Measurements from ENCODE around the gene UBALD1.

Gene UBALD1

DNA sequence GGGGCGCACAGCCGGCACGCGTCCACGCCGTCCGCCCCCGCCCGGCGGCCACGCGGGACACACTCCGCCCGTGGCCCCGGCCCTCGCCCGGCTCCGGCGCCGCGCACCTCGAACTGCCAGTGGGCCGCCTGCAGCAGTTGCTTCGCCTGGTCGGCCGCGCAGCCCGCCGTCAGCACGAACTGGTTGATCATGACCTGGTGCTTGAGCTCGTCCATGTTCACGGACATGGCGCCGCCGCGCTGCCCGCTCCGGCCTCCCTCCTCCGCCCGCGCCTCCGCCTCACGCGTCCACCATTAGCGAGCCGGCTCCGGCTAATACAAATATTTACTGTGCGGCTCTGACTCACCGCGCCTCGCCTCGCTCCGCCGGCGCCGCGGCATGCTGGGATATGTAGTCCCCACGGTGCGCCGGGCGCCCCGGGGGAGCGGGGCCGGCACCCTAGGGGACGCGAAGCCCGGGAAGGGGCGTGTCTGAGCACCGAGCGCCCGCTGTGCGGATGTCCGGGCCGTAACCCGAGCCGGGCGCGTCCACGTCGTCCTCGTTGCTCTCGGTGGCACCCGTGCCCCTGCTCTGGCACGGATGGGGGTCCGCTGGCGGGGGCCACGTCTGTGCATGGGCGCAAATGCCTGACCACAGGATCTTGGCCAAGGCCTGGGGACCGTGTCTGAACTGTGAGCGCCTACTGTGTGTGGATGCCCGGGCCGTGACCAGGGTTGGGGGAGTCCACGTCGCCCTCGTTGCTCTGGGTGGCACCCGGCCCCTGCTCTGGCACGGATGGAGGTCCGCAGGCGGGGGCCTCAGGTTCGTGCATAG, at the start of gene UBALD1:
Gene UBALD1, minus strand, starts transcription at position 318 of the 813 bp plus-strand sequence. Its CDS starts 91 bp downstream, at position 227.
- DNase-seq = peak; percentile 46 to 67 (median 54)

DNA sequence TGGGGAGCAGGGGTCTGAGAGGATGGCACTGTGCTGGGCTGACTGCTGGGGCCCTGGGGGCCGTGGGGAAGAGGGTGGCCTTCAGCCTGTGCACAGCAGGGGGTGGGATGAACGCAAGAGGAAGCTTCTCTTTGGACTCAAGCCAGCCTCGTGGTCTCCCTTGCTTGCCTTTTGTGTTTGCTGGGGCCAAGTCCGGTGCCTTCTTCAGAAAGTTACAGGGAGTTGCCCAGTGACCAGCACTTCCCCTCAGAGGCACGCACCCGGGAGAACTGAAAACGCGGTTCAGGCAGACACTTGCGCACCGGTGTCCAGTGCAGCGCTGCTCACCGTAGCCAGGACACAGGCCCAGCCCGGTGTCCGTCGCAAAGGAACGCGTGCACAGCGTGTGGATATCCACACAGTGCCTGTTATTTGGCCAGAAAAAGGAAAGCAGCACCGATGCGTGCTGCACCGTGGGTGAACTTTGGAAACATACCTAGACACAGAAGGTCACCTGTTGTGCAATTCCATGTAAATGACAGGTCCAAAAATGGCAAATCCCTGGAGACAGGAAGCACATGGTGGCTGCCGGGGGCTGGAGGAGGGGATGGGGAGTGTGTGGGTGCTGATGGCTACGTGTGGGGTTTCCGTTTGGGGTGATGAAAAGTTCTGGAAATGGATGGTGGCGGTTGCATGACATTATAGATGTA, 49.2 kb upstream of the UBALD1 start:
- DNase-seq = peak in 1 of 6 experiments; percentile 33

DNA sequence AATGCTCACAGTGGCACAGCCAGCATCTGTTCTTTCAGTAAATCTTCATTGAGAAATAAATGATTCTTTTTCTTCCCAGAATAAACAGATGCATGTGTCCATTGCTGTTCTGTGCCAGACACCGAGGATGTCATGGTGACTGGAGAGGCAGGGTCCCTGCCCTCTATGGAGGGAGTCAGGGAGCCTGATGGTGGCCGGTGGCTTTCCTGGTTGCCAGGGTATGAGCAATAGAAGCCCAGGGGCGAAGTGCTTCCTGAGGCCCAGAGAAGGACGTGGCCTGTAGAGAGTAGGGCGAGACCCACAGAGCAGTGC, 48.7 kb upstream of the UBALD1 start:
- DNase-seq = no peak

DNA sequence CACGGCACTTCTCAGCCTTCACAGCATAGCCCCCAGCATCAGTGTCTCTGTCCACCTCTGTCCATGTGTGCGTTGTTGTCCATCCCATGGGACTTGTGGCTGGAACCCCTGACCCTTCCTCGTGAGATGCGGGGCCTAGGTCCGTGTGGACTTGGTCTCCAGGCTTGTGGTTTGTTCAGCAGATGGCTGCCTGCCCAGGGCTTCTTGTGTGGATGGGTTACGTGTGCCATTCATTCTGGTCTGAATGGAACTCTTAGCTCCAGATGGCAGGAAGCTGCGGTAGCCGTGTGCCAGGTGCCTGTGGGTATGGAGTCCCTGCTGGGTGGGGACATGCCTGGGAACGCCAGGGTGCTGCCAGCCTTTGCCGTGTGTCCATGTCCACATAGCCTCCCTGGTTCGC, 47.0 kb upstream of the UBALD1 start:
- DNase-seq = peak in 1 of 6 experiments; percentile 14

DNA sequence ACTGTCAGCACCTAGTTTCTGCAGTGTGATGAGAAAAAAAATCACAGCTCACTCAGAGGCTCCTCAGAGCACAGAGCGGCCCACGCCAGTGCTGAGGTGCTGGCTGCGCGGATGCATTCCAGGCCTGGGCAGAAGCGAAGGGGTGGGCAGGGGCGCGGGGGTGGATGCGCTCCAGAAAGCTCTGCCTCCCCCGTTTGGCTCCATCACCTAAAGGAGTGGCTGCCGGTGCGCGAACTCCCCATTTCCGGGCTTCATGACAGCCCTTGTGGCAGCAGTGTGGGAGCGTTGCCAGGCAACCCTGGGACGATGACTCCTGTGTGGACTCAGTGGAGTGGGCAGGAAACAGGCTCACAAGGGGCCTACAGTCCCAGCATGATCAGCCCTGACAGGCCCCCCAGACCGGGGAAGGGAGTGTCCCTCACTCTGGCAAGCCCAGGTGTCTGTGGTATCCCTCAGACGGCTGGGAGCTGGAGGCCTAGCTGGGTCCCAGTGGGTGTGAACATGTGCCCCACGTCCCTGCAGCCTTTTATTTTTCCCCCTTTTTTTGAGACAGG, 45.8 kb upstream of the UBALD1 start:
- DNase-seq = peak; percentile 46 to 73 (median 62)

DNA sequence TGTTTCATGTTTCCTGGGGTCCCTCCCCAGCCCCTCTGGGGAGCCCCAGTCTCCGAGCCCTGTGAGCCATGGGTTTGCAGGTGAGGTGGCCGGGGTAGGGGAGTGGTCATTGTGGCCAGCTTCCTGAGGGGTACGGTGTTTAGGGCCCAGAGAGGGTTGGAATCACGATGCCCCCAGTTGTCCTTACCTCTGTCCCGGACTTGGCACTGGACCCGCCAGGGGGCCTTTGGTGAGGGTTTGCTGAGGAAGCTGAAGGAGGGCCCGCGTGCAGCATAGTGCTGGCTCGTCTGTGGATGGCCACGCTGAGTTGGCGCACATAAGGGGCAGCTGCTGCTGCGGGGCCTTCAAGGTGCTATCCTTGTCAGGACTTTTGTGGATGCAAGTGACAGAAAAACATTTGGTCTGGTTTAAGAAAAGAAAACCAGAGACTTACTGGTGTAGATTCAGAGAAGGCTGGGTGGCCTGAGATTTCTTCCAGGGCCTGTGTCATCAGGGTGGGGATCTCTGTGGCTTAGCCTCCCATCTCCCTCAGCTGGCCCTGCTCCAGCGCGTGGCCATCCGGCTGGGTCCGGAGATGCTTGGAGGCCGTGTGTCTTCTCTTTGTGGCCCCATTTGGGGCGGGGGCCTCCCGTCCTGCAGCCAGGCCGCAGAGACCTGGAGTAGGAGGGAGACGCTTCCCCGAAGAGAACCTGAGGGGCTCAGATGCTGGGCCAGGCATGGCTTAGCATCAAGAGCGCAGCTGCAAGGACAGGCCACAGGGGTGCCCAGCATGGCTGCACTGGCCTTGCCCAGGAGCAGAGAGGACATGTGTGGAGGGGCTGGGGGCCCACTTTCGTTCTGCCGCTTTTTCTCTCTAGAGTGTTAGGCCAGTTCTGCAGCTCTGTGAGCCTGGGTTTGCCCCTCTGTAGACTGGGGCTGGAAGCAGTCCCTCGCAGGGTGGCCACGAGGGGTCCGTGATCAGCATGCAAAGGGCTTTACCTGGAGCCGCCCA, 45.0 kb upstream of the UBALD1 start:
- no peak for DNase-seq

DNA sequence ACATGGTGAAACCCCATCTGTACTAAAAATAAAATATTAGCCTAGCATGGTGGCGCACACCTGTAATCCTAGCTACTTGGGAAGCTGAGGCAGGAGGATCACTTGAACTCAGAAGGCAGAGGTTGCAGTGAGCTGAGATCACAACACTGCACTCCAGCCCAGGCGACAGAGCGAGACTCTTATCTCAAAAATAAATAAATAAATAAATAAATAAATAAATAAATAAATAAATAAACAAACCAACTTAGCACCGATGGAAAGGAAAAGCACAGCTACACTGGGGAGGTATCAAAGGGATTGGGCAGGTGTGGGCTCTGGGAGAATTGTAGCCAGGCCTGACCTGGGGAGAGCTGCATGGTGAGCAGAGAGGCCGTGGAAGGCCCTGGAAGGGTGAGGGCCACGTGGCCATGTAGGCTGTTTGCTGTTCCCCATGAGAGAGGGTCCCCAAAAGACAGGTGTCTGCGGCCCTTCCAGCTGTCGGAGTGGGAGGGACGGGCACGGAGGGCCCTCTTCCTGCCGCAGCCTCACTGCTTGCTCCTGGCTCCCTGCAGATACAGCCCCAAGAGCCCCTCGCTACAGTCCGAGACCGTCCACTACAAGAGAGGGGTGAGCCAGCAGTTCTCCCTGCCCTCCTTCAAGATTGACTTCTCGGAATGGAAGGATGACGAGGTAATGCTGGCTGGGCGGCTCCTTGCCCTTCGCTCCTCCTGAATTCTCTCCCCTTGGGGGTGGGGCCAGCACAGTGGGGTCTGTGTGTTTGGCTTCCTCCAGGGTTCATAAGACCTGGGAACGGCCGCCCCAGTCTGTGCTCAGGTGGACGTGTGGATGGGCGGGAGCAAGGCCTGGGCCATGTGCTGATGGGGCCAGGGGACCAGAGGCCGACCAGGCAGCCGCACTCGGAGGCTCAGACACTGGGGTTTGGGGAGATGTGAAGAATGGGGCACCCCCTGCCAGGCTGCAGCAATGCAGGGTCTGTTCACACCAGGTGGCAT, 42.3 kb upstream of the UBALD1 start:
- DNase-seq = no peak

DNA sequence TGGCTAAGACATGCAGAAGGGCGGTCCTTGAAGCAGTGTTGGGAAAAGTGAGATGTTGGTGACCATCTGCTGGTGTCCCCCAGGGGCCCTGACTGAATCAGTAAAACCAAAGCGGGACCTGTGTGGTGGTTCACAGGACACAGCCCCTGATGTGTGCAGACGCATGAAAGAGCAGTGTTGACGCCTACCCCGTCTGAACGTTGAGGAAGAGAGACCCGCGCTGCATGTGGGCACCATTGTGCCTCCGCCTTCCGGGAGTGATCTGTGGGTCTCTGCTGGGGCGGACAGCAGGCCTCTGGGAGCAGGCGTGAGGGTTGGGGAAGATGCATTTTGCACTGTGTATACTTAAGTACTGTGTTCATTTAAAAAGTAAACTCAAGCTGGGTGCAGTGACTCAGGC, 41.5 kb upstream of the UBALD1 start:
- no peak for DNase-seq

DNA sequence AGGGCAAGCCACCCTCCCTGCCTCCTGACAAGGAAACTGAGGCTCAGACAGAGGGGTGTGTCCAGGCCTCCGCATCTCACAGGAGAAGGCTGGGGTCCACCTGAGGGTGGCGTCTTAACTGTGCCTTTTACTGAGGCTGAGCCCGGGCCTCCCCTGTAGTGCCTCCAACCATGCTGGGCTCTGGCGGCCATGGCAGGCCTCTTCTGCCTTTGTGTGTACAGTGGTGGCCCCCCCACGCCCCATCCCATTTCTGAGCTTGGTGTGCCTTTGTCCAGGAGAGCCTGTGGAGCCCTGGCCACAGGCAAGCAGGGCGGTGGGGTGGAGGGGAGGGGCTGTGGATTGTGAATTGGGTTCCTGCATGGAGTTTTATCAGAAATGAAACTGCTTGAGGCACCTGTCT, 41.1 kb upstream of the UBALD1 start:
- no peak for DNase-seq

DNA sequence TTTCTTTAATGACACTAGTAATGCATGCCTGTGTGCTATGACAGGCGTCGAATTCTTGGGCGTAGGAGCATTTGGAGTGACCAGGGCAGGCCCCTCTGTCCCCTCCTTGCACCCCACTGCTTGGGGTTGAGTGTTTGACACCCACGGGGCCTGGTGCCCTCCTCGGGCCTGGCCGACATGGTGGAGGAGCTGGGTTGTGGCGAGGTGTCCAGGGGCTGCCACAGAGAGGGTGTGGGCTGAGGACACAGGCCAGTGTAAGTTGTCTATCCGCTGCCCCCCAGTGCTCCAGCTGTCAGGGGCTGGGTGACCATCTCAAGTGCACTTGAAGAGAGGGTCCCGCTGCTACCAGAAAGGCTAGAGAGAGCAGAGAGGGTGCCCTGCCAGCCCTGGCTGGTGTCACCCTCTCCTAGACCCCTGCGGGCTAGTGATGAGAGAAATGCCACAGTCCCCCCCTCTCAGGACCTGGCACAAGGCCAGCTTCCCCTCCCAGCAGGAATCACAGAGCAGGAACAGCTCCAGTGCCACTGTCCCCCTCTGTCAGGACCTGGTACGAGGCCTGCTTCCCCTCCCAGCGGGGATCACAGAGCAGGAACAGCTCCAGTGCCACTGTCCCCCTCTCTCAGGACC, 40.4 kb upstream of the UBALD1 start:
- DNase-seq = no peak

DNA sequence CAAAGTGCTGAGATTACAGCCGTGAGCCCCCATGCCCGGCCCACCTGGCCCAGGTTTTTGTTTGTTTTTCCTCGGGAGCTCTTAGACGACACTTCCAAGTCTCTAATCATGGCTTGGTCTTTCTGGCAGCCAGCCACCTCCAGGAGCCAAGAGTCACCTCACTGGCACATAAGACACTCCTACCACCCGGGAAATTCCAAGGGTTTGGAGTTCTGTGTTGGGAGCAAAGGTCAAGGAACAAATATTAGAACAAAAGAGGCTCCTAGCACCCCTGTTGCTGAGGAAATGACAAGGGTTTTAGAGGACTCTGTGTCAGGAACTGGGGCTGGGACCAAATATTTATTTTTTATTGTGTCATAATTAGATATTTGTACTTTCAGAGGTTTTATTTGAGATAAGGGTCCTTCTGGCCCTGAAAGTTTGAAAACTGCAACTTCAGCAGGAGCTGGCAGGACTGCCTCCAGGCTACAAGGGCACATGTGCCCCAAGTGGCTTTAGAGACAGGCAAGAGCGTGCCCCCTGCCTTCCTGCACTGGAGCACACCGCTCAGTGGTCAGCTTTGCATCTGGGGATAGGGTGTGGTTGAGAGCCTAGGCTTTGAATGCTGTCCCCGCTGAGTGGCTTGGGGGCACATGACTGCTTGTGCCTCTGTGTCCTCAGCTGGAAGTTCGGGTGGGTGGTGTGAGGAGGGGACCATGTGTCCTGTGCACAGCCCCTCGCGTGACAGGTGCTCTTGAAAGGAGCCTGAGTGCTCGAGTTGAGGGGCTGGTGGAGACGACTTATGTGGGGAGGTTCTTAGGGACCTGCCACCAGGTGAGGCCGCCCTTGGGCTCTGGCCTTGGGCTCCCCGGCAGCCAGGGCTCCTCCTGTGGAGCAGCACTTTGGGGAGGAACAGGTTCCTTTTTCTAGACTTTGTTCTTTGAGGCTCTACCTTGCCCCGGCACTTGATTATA, 39.6 kb upstream of the UBALD1 start:
- no peak for DNase-seq

DNA sequence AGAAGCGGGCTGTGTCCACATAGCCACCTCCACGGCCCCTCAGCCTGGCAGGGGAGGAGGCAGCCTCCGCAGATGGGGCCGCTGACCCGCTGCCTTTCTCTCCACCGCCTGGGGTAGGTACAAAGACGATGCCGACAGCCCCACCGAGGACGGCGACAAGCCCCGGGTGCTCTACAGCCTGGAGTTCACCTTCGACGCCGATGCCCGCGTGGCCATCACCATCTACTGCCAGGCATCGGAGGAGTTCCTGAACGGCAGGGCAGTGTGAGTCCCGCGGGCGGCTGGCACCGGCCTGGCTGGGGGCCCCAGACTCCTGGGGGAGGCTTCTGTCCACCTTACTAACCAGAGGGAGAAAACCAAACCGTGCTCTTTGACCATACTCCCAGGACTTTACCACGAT, 37.9 kb upstream of the UBALD1 start:
- no peak for DNase-seq

DNA sequence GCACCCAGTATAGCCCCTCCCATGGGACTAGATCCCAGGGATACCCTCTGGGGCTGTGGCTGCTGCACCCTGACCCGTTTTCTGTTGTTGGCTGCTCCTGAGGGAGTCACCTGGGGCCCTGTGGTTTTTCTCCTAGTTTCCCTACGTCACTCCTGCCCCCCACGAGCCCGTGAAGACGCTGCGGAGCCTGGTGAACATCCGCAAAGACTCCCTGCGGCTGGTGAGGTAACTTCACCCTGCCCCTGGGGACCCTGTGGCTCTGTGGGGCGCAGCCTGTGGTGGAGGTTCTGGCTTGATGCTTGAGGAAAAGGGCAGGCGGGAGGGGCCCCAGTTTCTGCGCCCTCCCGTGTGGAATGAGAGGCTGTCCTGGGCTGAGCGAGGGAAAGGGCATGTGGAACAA, 37.1 kb upstream of the UBALD1 start:
- DNase-seq = no peak

DNA sequence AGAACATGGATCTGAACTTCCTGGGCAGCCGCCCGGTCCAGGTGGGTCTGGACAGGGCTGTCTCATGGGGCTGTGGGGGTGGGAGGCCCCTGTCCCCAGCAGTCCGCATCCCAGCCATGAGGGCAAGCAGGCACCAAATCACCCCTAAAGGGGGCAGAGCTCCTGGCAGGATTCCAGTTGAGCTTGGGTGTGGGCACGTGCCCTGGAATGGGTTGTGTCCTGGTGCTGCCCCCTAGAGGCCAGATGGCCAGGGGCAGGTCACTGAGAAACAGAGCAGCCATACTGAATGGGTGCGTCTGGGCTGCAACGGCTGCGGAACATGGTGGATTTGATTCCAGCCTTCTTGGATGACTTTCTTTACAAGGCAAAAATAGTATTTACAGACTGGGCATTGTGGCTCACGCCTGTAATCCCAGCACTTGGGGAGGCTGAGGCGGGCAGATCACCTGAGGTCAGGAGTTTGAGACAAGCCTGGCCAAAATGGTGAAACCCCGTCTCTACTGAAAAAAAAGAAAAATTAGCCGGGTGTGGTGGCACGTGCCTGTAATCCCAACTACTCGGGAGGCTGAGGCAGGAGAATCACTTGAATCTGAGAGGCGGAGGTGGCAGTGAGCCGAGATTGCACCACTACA, 35.9 kb upstream of the UBALD1 start:
- DNase-seq = peak; percentile 57 to 75 (median 69)

DNA sequence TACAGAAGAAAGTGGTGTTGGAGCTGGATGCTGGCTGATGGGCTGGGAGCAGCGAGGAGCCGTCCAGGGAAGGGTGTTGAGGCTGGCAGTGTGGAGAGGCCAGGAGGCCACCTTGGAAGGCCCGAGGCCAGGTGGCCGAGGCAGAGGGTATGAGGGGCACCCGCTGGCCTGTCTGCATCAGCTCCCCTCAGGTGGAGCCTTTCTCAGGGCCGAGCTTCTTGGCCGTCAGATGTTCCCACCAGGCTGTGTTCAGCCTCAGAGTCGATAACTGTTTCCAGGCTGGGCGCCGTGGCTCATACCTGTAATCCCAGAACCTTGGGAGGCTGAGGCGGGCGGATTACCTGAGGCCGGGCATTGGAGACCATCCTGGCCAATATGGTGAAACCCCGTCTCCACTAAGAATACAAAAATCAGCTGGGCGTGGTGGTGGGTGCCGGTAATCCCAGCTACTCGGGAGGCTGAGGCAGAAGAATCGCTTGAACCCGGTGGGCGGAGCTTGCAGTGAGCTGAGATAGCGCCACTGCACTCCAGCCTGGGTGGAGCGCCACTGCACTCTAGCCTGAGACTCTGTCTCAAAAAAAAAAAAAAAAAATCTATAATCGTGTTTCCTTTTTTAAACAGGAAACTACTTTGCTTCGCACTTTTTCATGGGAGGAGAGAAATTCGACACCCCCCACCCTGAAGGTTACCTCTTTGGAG, 35.2 kb upstream of the UBALD1 start:
- peak in 3 of 6 experiments; percentile 60 to 64 (median 62) for DNase-seq

DNA sequence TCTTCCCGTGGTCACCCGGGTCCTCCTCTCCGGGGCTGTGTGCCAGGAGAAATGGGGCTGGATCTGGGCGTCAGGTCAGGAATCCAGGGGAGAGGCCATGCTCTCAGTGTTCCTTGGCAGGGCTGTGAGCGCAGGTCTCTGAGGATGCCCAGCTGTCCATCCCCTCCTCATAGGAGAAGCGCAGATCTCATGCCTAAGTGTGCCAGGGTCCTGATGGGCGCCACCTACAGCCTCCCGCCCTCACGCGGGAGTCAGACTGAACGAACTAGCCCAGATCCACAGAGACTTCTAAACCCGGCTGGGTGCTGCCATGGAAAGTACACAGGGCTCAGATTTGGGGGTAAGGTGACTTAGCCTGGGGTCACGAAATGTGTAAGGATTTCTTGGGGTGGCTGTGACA, 34.2 kb upstream of the UBALD1 start:
- no peak for DNase-seq

DNA sequence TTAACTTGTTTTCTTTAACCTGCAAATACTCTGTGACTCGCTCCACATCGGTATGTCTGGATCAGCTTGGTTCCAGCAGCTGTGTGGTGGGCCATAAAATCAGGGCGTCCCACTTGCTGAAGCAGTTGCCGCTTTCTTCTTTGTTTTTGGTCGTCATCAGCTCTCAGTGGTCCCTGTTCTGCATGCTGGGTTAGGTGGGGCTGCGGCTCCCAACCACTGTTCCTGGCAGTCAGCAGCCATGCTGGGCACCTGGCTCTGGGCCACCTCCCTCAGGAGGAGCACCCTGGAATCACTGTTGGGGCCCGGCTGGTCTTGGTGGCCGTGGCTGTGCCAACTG, 32.9 kb upstream of the UBALD1 start:
- no peak for DNase-seq

DNA sequence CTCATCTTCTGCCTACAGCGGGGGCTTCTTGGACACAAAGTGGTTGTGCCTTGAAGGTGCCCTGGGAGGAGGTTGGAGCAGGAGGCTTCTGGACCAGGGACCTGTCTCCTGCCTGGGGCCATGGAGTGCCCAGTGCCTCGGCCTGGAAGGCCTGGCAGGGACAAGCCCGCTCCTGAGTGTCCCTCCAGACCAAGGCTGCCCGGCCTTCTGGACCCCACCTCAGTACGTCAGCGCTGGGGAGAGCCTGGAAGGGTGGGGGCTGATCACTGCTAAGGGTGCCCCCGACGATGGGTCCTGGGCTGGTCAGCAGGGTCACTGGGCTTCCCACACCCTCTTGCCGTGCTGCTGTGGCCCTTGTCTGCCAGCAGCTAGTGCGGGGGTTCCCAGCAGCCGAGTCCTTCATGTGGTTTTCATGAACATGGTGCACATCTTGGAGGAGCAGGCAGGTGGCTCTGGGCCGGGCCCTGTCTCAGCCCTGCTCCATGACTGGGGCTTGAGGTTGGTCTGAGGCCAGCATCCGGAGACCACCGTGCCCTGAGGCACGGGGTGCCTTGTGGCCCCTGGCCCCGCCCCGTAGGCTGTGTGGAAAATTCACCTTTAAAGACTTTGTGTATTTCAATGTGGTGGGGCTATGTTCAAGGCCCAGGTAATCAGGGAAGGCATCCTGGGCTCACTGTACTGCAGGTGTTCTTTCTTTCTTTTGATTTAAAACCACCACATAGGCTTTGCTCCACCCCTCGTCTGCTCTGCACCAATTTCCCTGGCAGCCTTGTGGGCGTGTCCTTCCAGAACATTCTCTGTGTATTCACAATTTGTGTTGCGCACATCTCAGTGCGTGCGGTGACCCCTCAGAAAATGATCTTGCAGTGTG, 32.3 kb upstream of the UBALD1 start:
- peak in 4 of 6 experiments; percentile 11 to 43 (median 24) for DNase-seq
